OCI-LY1 (cell line): Measurements from ENCODE around the gene SMG5.

Source experiments
- H2AFZ ChIP-seq: fragments of 200-600 bp; sonication (generic), shearing (Covaris generic); 2 replicates; pipeline ENCODE4 v1.6.0; 2014; ENCODE audit warnings: antibody characterized with exemption, mild to moderate bottlenecking, low read length
- H3F3A ChIP-seq: fragments of 200-600 bp; sonication (generic), shearing (Covaris generic); 2 replicates; pipeline ENCODE4 v1.6.0; 2014; ENCODE audit warnings: mild to moderate bottlenecking, antibody characterized with exemption, low read length, moderate library complexity; ENCODE audit not compliant: insufficient read depth
- H3K27ac ChIP-seq: fragments of 200-600 bp; sonication (generic); 2 replicates; pipeline ENCODE4 v1.5.1; 2014; ENCODE audit warnings: low read length, mixed run types, mild to moderate bottlenecking, low read depth; ENCODE audit not compliant: poor library complexity, severe bottlenecking
- H3K27me3 ChIP-seq: fragments of 200-600 bp; sonication (generic); 2 replicates; pipeline ENCODE4 v1.6.0; 2014; ENCODE audit warnings: antibody characterized with exemption, mild to moderate bottlenecking, low read length, moderate library complexity; ENCODE audit not compliant: insufficient read depth
- H3K36me3 ChIP-seq: fragments of 200-600 bp; sonication (generic); 2 replicates; pipeline ENCODE4 v1.6.1; 2014; ENCODE audit warnings: mild to moderate bottlenecking, antibody characterized with exemption, low read length, moderate library complexity, mixed read lengths; ENCODE audit not compliant: insufficient read depth
- H3K4me1 ChIP-seq: fragments of 200-600 bp; sonication (generic); 2 replicates; pipeline ENCODE4 v1.5.1; 2014; ENCODE audit warnings: mild to moderate bottlenecking, low read length, moderate library complexity; ENCODE audit not compliant: insufficient read depth, severe bottlenecking
- H3K4me2 ChIP-seq: fragments of 200-600 bp; sonication (generic), shearing (Covaris generic); 2 replicates; pipeline ENCODE4 v1.6.1; 2014; ENCODE audit warnings: low read length
- H3K4me3 ChIP-seq: fragments of 200-600 bp; sonication (generic); 2 replicates; pipeline ENCODE4 v1.5.1; 2014; ENCODE audit warnings: low read length, low read depth, mild to moderate bottlenecking, mixed read lengths; ENCODE audit not compliant: poor library complexity, severe bottlenecking
- H3K79me2 ChIP-seq: fragments of 200-600 bp; shearing (Covaris generic); 2 replicates; pipeline ENCODE4 v1.6.1; 2016; ENCODE audit warnings: mixed run types, low read length, mixed read lengths; ENCODE audit not compliant: insufficient read depth
- H3K9ac ChIP-seq: fragments of 200-600 bp; sonication (generic), shearing (Covaris generic); 2 replicates; pipeline ENCODE4 v1.6.1; 2014; ENCODE audit warnings: mild to moderate bottlenecking, low read length, mixed read lengths
- H3K9me2 ChIP-seq: fragments of 200-600 bp; sonication (generic), shearing (Covaris generic); 2 replicates; pipeline ENCODE4 v1.6.1; 2014; ENCODE audit warnings: low read depth, mild to moderate bottlenecking, low read length, mixed read lengths
- H3K9me3 ChIP-seq: fragments of 200-600 bp; shearing (Covaris generic); 2 replicates; pipeline ENCODE4 v1.6.1; 2014; ENCODE audit warnings: low read length, mixed read lengths
- H4K20me1 ChIP-seq: fragments of 200-600 bp; sonication (generic), shearing (Covaris generic); 2 replicates; pipeline ENCODE4 v1.6.0; 2016; ENCODE audit warnings: mild to moderate bottlenecking, low read length; ENCODE audit not compliant: insufficient read depth
- EZH2 ChIP-seq: fragments of 200-600 bp; sonication (generic), shearing (Covaris generic); IDR thresholded peaks from 2 replicates; pipeline ENCODE4 v1.8.0; 2017; ENCODE audit warnings: borderline replicate concordance, mixed run types, mild to moderate bottlenecking, antibody characterized with exemption, low read length, moderate library complexity, mixed read lengths
- TF ChIP-seq, protein P1 (sequence below): fragments of 200-600 bp; sonication (generic), shearing (Covaris generic); IDR thresholded peaks from 2 replicates; pipeline ENCODE4 v1.5.1; 2017; ENCODE audit warnings: mild to moderate bottlenecking, antibody characterized with exemption, low read length, moderate library complexity, mixed read lengths

The SMG5 gene

DNA sequence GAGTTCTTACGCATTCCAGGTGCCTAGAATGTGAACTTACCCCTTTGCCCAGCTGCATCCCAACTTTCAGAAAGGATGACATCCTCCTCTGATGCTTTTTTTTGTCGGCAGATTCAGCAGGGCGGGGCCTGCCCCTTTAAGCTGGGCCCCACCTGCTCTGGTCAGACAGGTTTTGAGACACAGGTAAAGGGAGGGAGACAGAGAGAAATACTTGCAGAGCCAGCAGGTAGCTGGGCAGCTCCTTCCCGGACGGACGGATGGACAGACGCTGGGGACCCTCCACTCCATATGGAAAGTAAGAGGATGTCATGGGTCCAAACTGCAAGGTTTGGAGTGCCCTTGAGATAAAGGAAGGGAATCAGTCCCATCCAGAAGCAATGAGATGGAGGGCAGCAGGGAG, 1.5 kb upstream of the SMG5 start, which contains the start of gene TMEM79:
Gene TMEM79, plus strand, starts transcription at position 214 of the 400 bp plus-strand sequence. CDS start 902 bp downstream, outside the sequence.
- Histone ChIP-seq H3K4me3 (peak within 1 kb of the TSS; percentile 95), H2AFZ (peak within 1 kb of the TSS; percentile 51; the same call in 1 of the 2 replicates), H3K27ac (peak within 1 kb of the TSS; percentile 53), H3K9me3 (no peaks in the 10 kb centered on the region), H3K9ac (peak within 1 kb of the TSS; percentile 98), H3K4me2 (peak within 1 kb of the TSS; percentile 97), H3K9me2 (no peaks in the 10 kb centered on the region), H3K36me3 (peaks cover 15% of the 10 kb centered on the region), H3K79me2 (peaks cover 37% of the 10 kb centered on the region), H3K4me1 (peaks cover 29% of the 10 kb centered on the region), H3K27me3 (no peaks in the 10 kb centered on the region), H3F3A (no peaks in the 10 kb centered on the region), H4K20me1 (no peaks in the 10 kb centered on the region)
- TF ChIP-seq, protein P1, sequence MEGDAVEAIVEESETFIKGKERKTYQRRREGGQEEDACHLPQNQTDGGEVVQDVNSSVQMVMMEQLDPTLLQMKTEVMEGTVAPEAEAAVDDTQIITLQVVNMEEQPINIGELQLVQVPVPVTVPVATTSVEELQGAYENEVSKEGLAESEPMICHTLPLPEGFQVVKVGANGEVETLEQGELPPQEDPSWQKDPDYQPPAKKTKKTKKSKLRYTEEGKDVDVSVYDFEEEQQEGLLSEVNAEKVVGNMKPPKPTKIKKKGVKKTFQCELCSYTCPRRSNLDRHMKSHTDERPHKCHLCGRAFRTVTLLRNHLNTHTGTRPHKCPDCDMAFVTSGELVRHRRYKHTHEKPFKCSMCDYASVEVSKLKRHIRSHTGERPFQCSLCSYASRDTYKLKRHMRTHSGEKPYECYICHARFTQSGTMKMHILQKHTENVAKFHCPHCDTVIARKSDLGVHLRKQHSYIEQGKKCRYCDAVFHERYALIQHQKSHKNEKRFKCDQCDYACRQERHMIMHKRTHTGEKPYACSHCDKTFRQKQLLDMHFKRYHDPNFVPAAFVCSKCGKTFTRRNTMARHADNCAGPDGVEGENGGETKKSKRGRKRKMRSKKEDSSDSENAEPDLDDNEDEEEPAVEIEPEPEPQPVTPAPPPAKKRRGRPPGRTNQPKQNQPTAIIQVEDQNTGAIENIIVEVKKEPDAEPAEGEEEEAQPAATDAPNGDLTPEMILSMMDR, result no peak
- TF ChIP-seq EZH2, result no peak

DNA sequence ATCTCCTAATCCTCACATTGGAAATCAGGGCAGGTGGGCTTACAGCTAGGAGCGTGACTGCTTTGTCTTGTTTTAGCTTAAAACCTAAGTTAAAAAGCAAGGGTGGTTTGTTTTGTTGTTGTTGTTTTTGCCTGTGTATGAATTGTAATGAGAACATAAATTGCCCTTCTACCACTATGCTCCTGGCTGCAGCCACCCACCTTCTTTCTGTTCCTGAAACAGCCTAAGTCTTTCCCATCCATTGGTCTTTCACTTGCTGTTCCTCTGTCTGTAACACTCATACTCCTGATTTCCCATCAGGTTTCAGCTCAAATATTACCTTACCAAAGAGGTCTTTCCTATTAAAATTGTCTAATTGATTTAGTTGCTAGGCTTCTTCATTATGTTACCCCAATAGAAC, 896 bp upstream of the SMG5 start:
- Histone ChIP-seq H3K9me3 (no peaks in the 10 kb centered on the region), H3K9me2 (no peaks in the 10 kb centered on the region), H3K79me2 (peaks cover 37% of the 10 kb centered on the region), H4K20me1 (no peaks in the 10 kb centered on the region), H3F3A (no peaks in the 10 kb centered on the region), H2AFZ (no peak overlapping the region), H3K9ac (peak overlapping the region; percentile 98), H3K27me3 (no peaks in the 10 kb centered on the region), H3K4me2 (peak overlapping the region; percentile 97), H3K4me1 (peaks cover 29% of the 10 kb centered on the region), H3K36me3 (peaks cover 21% of the 10 kb centered on the region), H3K4me3 (peak overlapping the region; percentile 95), H3K27ac (peak overlapping the region; percentile 53)
- TF ChIP-seq, protein P1, result no peak
- TF ChIP-seq EZH2, result no peak

DNA sequence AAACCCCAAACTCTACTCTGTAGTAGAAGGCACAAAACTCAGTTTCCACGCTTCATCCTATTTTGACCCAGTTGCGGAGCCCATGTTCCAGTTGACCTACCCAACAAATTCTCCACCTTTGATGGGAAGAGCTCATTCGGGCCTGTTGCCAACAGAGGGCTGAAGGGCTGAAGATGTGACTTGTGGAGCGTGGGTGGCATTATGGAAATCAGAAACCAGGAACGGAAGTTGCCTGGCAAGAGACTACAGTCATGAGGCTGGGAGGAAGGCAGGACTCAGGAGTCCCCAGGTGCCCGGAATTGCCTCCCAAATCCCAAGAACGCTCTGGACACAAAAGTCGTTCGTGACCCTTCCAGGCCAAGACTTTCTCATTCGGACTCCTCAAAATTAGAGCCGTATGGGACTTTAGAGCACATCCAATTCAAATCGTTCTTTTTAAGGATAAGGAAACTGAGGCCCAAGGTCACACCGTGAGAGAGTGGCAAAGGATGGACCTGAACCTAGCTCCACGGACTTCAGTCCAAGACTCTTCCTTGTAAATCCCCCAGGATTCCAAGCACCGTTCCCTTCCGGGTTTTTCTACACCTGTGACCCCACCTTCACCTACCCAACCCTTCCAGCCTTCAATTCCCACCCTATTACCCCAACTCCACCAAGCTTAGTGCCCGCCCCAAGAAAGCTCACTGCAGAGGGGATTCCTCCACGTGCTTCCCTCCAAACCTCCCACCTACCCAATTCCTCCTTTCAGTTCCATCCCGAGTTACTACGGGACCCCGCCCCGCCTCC, 739 bp downstream of the SMG5 start:
- H3K27me3 ChIP-seq, result no peaks in the 10 kb centered on the region
- H3K4me1 ChIP-seq, result peaks cover 29% of the 10 kb centered on the region
- peak overlapping the region; percentile 98 for H3K9ac ChIP-seq
- peaks cover 37% of the 10 kb centered on the region for H3K36me3 ChIP-seq
- H3F3A ChIP-seq, result no peaks in the 10 kb centered on the region
- H4K20me1 ChIP-seq, result no peaks in the 10 kb centered on the region
- no peak overlapping the region for H2AFZ ChIP-seq
- peaks cover 37% of the 10 kb centered on the region for H3K79me2 ChIP-seq
- H3K4me2 ChIP-seq, result peak overlapping the region; percentile 97
- peak overlapping the region; percentile 79 for H3K27ac ChIP-seq
- H3K4me3 ChIP-seq, result peak overlapping the region; percentile 95
- H3K9me3 ChIP-seq, result no peaks in the 10 kb centered on the region
- TF ChIP-seq EZH2, result no peak
- TF ChIP-seq, protein P1, result no peak
- no peaks in the 10 kb centered on the region for H3K9me2 ChIP-seq
